HEK293 (cell line): ENCODE data around the gene AGFG1.

ENCODE experiments used
- SCRT1 ChIP-seq: fragments of 450-650 bp; formaldehyde crosslinking; IDR thresholded peaks from 2 replicates; pipeline ENCODE4 v1.5.1; 2016; ENCODE audit warnings: missing biosample characterization, missing genetic modification characterization, borderline replicate concordance
- ZFP41 ChIP-seq: fragments of 450-650 bp; formaldehyde crosslinking; IDR thresholded peaks from 2 replicates; pipeline ENCODE4 v1.5.1; 2016; ENCODE audit warnings: missing biosample characterization, missing genetic modification characterization, borderline replicate concordance
- ZNF354C ChIP-seq: fragments of 450-650 bp; formaldehyde crosslinking; IDR thresholded peaks from 2 replicates; pipeline ENCODE4 v1.5.1; 2016; ENCODE audit warnings: missing biosample characterization, missing genetic modification characterization, low read depth, borderline replicate concordance
- ZNF544 ChIP-seq: fragments of 450-650 bp; formaldehyde crosslinking; IDR thresholded peaks from 2 replicates; pipeline ENCODE4 v1.5.0; 2017; ENCODE audit warnings: missing biosample characterization, missing genetic modification characterization
- ZNF670 ChIP-seq: fragments of 450-650 bp; formaldehyde crosslinking; IDR thresholded peaks from 2 replicates; pipeline ENCODE4 v1.5.1; 2016; ENCODE audit warnings: missing biosample characterization, missing genetic modification characterization, low read depth
- ZNF777 ChIP-seq: fragments of 450-650 bp; formaldehyde crosslinking; IDR thresholded peaks from 2 replicates; pipeline ENCODE4 v1.5.1; 2017; ENCODE audit warnings: missing biosample characterization, missing genetic modification characterization, borderline replicate concordance
- ZSCAN16 ChIP-seq: fragments of 450-650 bp; formaldehyde crosslinking; IDR thresholded peaks from 2 replicates; pipeline ENCODE4 v1.5.1; 2016; ENCODE audit warnings: missing biosample characterization, missing genetic modification characterization
- TF ChIP-seq, protein P1 (sequence below): fragments of 450-650 bp; formaldehyde crosslinking; IDR thresholded peaks from 2 replicates; pipeline ENCODE4 v1.5.1; 2016; ENCODE audit warnings: missing biosample characterization, missing genetic modification characterization
- TF ChIP-seq, protein P2 (sequence below): fragments of 450-650 bp; formaldehyde crosslinking; IDR thresholded peaks from 2 replicates; pipeline ENCODE4 v1.5.1; 2016; ENCODE audit warnings: missing biosample characterization, missing genetic modification characterization

DNA sequence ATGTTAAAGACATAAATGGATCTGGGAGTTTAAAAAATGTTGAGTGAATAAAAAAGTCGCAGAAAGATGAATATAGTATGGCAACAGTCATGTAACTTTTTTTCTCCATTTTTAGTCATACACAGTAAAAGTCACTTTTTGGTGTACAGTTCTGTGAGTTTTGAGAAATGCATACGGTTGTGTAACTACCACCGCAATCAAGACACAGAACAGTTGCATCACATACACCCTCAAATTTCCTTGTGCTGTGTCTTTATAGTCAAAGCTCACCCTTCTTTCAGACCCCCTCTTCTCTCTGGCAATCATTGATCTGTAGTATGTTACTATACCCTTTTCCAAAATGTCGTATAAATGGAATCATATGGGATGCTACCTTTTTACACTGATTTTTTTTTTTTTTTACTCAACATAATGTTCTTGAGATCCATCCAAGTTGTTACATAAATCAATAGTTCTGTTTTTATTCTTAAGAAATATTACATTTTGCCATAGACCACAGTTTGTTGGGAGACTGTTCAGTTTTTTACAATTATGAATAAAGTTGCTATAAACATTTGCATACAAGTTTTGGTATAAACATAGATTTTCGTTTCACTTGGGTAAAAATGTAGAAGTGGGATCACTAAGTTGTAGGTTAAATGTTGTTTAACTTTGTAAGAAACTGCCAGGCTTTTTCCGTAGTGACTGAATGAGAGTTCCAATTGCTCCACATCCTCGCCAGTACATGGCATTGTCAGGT is 35.4 kb upstream of the AGFG1 start:
- no peak for TF ChIP-seq SCRT1 (tag by site-specific recombination)
- TF ChIP-seq ZNF354C (tag by site-specific recombination) = no peak
- TF ChIP-seq, protein P1, sequence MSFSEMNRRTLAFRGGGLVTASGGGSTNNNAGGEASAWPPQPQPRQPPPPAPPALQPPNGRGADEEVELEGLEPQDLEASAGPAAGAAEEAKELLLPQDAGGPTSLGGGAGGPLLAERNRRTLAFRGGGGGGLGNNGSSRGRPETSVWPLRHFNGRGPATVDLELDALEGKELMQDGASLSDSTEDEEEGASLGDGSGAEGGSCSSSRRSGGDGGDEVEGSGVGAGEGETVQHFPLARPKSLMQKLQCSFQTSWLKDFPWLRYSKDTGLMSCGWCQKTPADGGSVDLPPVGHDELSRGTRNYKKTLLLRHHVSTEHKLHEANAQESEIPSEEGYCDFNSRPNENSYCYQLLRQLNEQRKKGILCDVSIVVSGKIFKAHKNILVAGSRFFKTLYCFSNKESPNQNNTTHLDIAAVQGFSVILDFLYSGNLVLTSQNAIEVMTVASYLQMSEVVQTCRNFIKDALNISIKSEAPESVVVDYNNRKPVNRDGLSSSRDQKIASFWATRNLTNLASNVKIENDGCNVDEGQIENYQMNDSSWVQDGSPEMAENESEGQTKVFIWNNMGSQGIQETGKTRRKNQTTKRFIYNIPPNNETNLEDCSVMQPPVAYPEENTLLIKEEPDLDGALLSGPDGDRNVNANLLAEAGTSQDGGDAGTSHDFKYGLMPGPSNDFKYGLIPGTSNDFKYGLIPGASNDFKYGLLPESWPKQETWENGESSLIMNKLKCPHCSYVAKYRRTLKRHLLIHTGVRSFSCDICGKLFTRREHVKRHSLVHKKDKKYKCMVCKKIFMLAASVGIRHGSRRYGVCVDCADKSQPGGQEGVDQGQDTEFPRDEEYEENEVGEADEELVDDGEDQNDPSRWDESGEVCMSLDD (tag by site-specific recombination) = no peak
- TF ChIP-seq ZNF777 = no peak
- no peak for TF ChIP-seq ZNF670 (tag by site-specific recombination)
- no peak for TF ChIP-seq ZSCAN16
- no peak for TF ChIP-seq ZFP41 (tag by site-specific recombination)
- TF ChIP-seq ZNF544 (tag by site-specific recombination) = no peak
- TF ChIP-seq, protein P2, sequence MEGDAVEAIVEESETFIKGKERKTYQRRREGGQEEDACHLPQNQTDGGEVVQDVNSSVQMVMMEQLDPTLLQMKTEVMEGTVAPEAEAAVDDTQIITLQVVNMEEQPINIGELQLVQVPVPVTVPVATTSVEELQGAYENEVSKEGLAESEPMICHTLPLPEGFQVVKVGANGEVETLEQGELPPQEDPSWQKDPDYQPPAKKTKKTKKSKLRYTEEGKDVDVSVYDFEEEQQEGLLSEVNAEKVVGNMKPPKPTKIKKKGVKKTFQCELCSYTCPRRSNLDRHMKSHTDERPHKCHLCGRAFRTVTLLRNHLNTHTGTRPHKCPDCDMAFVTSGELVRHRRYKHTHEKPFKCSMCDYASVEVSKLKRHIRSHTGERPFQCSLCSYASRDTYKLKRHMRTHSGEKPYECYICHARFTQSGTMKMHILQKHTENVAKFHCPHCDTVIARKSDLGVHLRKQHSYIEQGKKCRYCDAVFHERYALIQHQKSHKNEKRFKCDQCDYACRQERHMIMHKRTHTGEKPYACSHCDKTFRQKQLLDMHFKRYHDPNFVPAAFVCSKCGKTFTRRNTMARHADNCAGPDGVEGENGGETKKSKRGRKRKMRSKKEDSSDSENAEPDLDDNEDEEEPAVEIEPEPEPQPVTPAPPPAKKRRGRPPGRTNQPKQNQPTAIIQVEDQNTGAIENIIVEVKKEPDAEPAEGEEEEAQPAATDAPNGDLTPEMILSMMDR (tag by site-specific recombination) = no peak
